D721Med (cell line): ENCODE measurements around the gene PPP1R12A.

Source experiments
- DNase-seq: peaks from one replicate; pipeline ENCODE4 v3.0.0; 2011; ENCODE audit warnings: low spot score; ENCODE audit not compliant: insufficient read length
- FAIRE-seq: peaks from 2 replicates; lab custom pipeline; 2011; peaks lifted over from hg19 to GRCh38; lab: Jason Lieb, UNC
- TF ChIP-seq, protein P1 (sequence below): IDR thresholded peaks from 2 replicates; pipeline ENCODE4 v1.5.1; 2012; ENCODE audit warnings: mild to moderate bottlenecking, control low read depth; ENCODE audit not compliant: insufficient read depth; ENCODE audit errors: missing control alignments

The PPP1R12A gene

DNA sequence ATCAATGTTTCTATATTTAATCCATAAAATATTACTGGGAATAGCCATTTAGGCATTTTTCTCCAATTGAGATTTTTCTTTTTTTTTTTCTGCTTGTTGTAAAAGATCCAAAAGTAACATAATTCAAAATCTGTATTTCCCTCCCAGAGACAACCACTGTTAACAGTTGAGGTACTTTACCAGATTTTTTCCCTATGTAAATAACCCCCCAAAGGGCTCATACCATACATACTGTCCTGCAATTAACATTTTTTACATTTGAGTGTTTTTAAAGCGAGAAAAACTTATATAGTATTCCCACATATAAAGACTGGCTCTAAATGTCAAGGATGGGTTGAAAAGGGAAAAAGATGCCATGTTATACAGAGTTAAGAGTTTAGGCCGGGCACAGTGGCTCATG is 18.1 kb downstream of the PPP1R12A start:
- TF ChIP-seq, protein P1, sequence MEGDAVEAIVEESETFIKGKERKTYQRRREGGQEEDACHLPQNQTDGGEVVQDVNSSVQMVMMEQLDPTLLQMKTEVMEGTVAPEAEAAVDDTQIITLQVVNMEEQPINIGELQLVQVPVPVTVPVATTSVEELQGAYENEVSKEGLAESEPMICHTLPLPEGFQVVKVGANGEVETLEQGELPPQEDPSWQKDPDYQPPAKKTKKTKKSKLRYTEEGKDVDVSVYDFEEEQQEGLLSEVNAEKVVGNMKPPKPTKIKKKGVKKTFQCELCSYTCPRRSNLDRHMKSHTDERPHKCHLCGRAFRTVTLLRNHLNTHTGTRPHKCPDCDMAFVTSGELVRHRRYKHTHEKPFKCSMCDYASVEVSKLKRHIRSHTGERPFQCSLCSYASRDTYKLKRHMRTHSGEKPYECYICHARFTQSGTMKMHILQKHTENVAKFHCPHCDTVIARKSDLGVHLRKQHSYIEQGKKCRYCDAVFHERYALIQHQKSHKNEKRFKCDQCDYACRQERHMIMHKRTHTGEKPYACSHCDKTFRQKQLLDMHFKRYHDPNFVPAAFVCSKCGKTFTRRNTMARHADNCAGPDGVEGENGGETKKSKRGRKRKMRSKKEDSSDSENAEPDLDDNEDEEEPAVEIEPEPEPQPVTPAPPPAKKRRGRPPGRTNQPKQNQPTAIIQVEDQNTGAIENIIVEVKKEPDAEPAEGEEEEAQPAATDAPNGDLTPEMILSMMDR: no peak
- DNase-seq (no peak), FAIRE-seq (no peak)

DNA sequence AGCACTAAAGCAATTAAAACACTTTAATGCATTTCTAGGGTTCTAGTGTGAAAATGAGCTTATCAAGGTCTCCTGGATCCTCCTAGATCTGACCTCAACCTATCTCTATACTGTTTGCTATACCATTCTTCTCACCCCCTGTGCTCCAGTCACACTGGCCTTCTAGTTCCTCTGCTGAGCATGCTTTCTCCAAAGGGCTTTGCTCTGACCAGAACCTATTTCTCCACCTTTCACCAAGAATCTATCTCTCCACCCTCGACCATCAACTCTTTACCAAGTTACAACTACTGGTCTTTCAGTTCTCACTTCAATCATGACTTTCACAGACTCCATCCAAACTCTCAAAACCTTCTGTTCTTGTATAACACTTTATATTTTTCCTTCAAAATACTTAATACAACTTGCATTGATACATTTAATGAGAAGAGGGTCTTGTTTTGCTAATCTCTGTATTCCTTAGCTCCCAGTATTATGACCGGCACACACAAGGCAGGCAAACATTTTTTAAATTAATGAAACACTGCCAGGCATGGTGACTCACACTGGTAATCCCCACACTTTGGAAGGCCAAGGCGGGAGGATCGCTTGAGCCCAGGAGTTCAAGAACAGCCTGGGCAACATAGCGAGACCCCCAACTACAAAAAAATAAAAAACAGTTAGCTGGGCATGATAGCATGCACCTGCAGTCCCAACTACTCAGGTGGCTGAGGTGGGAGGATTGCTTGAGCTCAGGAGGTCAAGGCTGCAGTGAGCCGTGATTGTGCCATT is 22.8 kb downstream of the PPP1R12A start:
- TF ChIP-seq, protein P1: no peak
- FAIRE-seq (no peak), DNase-seq (no peak)

DNA sequence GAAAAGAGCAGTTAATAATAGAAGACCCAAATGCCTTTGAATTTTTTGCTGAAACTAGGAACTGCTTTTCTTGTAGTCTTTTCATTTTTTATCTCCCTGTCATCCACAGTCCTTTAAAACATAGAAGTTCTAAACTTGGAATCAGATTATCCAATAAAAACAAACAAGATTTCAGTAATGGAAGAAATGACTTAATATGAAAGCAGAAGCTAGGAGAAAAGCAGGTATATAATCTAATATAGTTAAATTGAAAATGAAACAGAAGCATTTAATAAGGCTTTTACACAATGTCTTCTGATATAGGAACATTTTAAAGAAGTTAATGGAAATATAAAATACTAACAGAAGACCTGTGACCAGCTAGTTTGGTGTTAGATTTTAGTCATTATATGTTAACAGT is 26.5 kb downstream of the PPP1R12A start:
- DNase-seq (no peak), FAIRE-seq (no peak)
- TF ChIP-seq, protein P1: no peak

DNA sequence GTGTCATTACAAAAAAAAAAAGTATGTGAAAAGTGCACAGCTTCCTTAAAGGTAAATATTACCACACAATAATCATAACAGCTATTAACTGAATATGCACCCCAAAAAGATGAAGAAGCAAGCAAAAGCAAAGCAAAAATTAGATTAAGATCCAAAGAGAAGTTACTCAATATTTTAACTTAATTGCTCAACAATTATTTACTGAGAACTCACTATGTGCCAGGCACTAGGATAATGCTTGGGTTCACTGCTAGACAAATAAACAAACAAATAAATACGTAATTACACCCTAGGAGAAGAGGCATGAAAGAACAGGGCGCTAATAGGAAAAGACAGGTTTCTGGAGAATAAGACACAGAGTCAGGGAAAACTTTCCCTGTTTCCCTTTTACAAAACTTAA is 33.4 kb downstream of the PPP1R12A start:
- DNase-seq: no peak
- TF ChIP-seq, protein P1: no peak
- FAIRE-seq: no peak

DNA sequence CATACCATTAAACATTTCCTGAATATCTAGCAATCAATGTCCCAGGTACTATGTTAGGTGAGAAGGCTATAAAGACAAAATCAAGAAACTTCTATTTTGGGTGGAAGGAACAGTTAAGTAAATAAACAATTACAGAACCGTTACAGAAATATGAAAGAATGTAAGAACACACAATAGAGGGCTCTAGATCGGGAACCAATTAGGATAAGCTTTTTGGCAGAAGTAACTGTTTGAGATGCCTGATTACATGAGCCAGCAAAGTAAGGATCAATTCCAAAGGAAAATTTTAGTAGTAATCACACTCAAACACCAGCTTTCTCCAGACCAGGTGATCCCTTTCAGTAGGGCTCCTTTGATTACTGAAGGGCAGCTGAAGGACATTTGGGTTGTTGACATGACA is 33.9 kb downstream of the PPP1R12A start:
- no peak for FAIRE-seq
- no peak for DNase-seq
- TF ChIP-seq, protein P1: no peak

DNA sequence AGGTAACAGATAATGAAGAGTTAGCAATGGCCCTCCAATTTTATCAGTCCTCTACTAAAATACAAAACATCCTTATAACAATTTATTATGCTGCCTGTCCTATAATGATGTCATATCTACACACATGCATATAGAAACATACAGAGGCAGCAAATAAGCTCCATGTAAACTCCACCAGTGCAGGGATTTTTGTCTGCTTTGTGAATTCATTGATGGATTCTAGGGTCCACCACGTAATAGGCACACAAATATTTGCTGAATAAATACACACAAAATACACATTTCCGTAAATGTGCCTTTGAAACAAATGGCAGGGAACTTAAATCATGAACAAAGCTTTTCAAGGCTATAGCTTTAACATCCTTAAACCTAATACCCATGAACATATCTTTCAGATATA is 34.7 kb downstream of the PPP1R12A start:
- TF ChIP-seq, protein P1: no peak
- DNase-seq: no peak
- FAIRE-seq: no peak

DNA sequence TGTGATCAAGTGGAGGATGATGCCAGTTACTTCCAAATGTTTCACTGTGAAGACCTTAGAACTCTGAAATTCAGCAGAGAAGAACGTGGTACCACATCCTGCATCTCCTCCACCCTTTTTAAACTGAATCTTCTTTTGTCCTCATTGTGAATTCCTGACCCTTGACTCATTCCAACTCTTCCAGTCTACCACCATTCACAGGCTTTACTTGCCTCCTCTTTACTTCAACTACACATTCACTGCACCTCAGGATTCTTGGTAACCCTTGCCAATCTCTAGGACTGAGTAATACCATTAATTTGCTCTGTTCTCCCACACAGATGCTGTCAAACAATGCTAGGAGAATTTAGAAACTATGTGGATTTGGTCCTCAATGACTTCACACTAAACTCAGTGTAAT is 37.3 kb downstream of the PPP1R12A start:
- FAIRE-seq (no peak), DNase-seq (no peak)
- TF ChIP-seq, protein P1: no peak
